ENCODE data around the gene HOXB4. TPM values are rescaled to one million over a fixed set of nuclear protein-coding genes. Genes with fewer than 3 reads are reported as not detected.

Gene HOXB4
- total RNA-seq, 4 donors from 2014 or later: 0.67 to 1.2 (median 0.80) TPM

GRCh38 chr17:48566717-48567116 lies 11.4 kb downstream of the HOXB4 start:
- H3K27ac ChIP-seq: no peak overlapping the region
- no peaks in the 10 kb centered on the region for H3K9me3 ChIP-seq
- H3K36me3 ChIP-seq: no peaks in the 10 kb centered on the region
- no peak overlapping the region for H3K4me3 ChIP-seq (replicated peaks in 1 of 3)
- TF ChIP-seq POLR2A (IDR thresholded peaks at IDR 0.05): no peak
- TF ChIP-seq CTCF (IDR thresholded peaks at IDR 0.05): no peak
- peaks cover 4 to 9% of the 10 kb centered on the region in 2 donors for H3K4me1 ChIP-seq
- peaks cover 33% of the 10 kb centered on the region for H3K27me3 ChIP-seq
- intact Hi-C loops (cut with DNase I): no loop called here
- WGBS, 2 donors: 24 to 31% methylated on average over 2 of the region's 2 CpGs
- no peak for DNase-seq

GRCh38 chr17:48565925-48566710 lies 12.0 kb downstream of the HOXB4 start:
- no peak for TF ChIP-seq POLR2A (IDR thresholded peaks at IDR 0.05)
- TF ChIP-seq CTCF (IDR thresholded peaks at IDR 0.05): no peak
- Histone ChIP-seq H3K36me3 (no peaks in the 10 kb centered on the region), H3K9me3 (no peaks in the 10 kb centered on the region), H3K4me3 (replicated peaks in 1 of 3) (no peak overlapping the region), H3K27me3 (peaks cover 33% of the 10 kb centered on the region), H3K4me1 (peaks cover 4 to 9% of the 10 kb centered on the region in 2 donors), H3K27ac (no peak overlapping the region)
- intact Hi-C loops (cut with DNase I): no loop called here
- DNase-seq: no peak
- 25 to 30% methylated on average over 4 of the region's 4 CpGs for WGBS, 2 donors

- H3K27ac ChIP-seq: peak overlapping the region in 1 of 3 donors; percentile 55
- H3K36me3 ChIP-seq: no peaks in the 10 kb centered on the region
- H3K27me3 ChIP-seq: peaks cover 24% of the 10 kb centered on the region
- peaks cover 4 to 9% of the 10 kb centered on the region in 2 donors for H3K4me1 ChIP-seq
- H3K4me3 ChIP-seq (replicated peaks in 1 of 3): no peak overlapping the region
- intact Hi-C loops (cut with DNase I): no loop called here
- DNase-seq: no peak
- no peak for TF ChIP-seq CTCF (IDR thresholded peaks at IDR 0.05)
- no peak for TF ChIP-seq POLR2A (IDR thresholded peaks at IDR 0.05)
- WGBS, 2 donors: 23 to 27% methylated on average over 2 of the region's 2 CpGs
- no peaks in the 10 kb centered on the region for H3K9me3 ChIP-seq
Observed at GRCh38 chr17:48565022-48565554, 13.1 kb downstream of the HOXB4 start.

GRCh38 chr17:48564188-48565021 lies 13.7 kb downstream of the HOXB4 start:
- H3K4me1 ChIP-seq: peaks cover 4 to 9% of the 10 kb centered on the region in 2 donors
- H3K9me3 ChIP-seq: no peaks in the 10 kb centered on the region
- 5 to 13% methylated on average over 23 to 29 of the region's 73 CpGs for WGBS, 2 donors
- DNase-seq: no peak
- TF ChIP-seq CTCF (IDR thresholded peaks at IDR 0.05): no peak
- TF ChIP-seq POLR2A (IDR thresholded peaks at IDR 0.05): no peak
- peaks cover 27% of the 10 kb centered on the region for H3K27me3 ChIP-seq
- H3K4me3 ChIP-seq (replicated peaks in 1 of 3): peak overlapping the region in 1 of 3 donors; percentile 23
- H3K27ac ChIP-seq: peak overlapping the region in 2 of 3 donors; percentile 46 to 55
- no peaks in the 10 kb centered on the region for H3K36me3 ChIP-seq
- intact Hi-C loops (cut with DNase I): no loop called here
